ENCODE measurements around the gene IDUA. TPM values are rescaled to one million over a fixed set of nuclear protein-coding genes. Genes with fewer than 3 reads are reported as not detected.

Gene IDUA
- total and polyA plus RNA-seq, 10 of the 15 experiments (the other 5 are each of a cell fraction or from before 2014, with no cell fraction given), result 0.05 to 7.6 (median 1.4) TPM; not detected in 1

DNA sequence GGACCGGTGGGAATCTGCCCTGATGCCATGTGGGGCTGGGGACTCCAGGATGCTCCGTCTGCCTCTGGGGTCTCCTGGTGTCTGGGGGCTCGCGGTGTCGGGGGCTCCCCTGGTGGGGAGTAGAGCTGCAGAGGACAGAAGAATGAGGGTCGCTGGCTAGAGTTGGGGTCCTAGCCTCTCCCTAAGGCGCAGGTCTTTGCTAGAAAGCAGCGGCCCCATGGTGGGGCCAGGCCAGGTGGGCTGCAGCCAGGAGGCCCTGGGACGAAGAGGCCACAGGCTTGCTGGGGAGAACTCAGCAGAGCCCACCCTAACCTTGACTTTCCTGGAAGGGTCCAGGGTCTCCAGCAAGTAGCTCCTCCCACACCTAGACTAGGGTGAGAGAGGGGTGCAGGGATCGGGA, 46.0 kb downstream of the IDUA start:
- Histone ChIP-seq H3K79me2 (ENCODE audit: control insufficient read depth, insufficient read depth, low read length) (no peaks in the 10 kb centered on the region), H3K36me3 (ENCODE audit: control insufficient read depth in 2 of 2, insufficient read depth in 2 of 2, low read length in 1 of 2) (no peaks in the 10 kb centered on the region), H3K9me3 (replicated peaks; ENCODE audit: control insufficient read depth, insufficient read depth, low read length) (no peaks in the 10 kb centered on the region), H3K4me3 (no peak overlapping the region), H2AFZ (ENCODE audit: control insufficient read depth, low read depth, low read length) (no peak overlapping the region), H3K27me3 (replicated peaks in 1 of 2; ENCODE audit: control insufficient read depth in 2 of 2, insufficient read depth in 2 of 2, low read length in 1 of 2) (no peaks in the 10 kb centered on the region), H3K4me2 (ENCODE audit: control insufficient read depth, insufficient read depth) (no peak overlapping the region), H3K9ac (ENCODE audit: control insufficient read depth, insufficient read depth, low read length) (no peak overlapping the region), H3K4me1 (ENCODE audit: control insufficient read depth, insufficient read depth, low read length) (no peaks in the 10 kb centered on the region), H3K27ac (ENCODE audit: control insufficient read depth, insufficient read depth) (no peak overlapping the region), H4K20me1 (ENCODE audit: control insufficient read depth, insufficient read depth) (no peaks in the 10 kb centered on the region)
- in situ Hi-C loops (cut with MboI), result no loop called here
- ChIA-PET POLR2A (no interaction called here), CTCF (no interaction called here), RAD21 (ENCODE audit: unreplicated experiment) (no interaction called here), SMC1A (ENCODE audit: uncharacterized antibody, unreplicated experiment) (no interaction called here)
- FAIRE-seq (no peak), ATAC-seq (no peak), DNase-seq (ENCODE audit: low read depth, low spot score) (no peak)
- intact Hi-C loops (cut with micrococcal nuclease; ENCODE audit: unreplicated experiment), result no loop called here
- no TSS peak for BruUV-seq (replicated peaks)
- 42% methylated on average over 10 of the region's 10 CpGs for WGBS (ENCODE audit: insufficient coverage, insufficient replicate concordance, low lambda C conversion rate, missing lambda C conversion rate)
- TF ChIP-seq, protein P1, sequence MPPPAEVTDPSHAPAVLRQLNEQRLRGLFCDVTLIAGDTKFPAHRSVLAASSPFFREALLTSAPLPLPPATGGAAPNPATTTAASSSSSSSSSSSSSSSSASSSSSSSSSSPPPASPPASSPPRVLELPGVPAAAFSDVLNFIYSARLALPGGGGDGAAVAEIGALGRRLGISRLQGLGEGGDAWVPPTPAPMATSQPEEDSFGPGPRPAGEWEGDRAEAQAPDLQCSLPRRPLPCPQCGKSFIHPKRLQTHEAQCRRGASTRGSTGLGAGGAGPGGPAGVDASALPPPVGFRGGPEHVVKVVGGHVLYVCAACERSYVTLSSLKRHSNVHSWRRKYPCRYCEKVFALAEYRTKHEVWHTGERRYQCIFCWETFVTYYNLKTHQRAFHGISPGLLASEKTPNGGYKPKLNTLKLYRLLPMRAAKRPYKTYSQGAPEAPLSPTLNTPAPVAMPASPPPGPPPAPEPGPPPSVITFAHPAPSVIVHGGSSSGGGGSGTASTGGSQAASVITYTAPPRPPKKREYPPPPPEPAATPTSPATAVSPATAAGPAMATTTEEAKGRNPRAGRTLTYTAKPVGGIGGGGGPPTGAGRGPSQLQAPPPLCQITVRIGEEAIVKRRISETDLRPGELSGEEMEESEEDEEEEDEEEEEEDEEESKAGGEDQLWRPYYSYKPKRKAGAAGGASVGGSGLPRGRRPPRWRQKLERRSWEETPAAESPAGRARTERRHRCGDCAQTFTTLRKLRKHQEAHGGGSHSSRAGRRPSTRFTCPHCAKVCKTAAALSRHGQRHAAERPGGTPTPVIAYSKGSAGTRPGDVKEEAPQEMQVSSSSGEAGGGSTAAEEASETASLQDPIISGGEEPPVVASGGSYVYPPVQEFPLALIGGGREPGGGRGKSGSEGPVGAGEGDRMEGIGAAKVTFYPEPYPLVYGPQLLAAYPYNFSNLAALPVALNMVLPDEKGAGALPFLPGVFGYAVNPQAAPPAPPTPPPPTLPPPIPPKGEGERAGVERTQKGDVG (CRISPR knock-in tag; IDR thresholded peaks at IDR 0.05), result no peak
- no peak for TF ChIP-seq EGR1 (IDR thresholded peaks at IDR 0.05; ENCODE audit: borderline replicate concordance in 1 of 2, low read depth in 2 of 2, low read length in 2 of 2)
- no peak for TF ChIP-seq YBX1 (IDR thresholded peaks at IDR 0.05)
- no peak for TF ChIP-seq CHD1 (IDR thresholded peaks at IDR 0.05; ENCODE audit: low read depth, low read length)
- no peak for TF ChIP-seq KDM1A (IDR thresholded peaks at IDR 0.05; ENCODE audit: borderline replicate concordance)
- TF ChIP-seq, protein P2, sequence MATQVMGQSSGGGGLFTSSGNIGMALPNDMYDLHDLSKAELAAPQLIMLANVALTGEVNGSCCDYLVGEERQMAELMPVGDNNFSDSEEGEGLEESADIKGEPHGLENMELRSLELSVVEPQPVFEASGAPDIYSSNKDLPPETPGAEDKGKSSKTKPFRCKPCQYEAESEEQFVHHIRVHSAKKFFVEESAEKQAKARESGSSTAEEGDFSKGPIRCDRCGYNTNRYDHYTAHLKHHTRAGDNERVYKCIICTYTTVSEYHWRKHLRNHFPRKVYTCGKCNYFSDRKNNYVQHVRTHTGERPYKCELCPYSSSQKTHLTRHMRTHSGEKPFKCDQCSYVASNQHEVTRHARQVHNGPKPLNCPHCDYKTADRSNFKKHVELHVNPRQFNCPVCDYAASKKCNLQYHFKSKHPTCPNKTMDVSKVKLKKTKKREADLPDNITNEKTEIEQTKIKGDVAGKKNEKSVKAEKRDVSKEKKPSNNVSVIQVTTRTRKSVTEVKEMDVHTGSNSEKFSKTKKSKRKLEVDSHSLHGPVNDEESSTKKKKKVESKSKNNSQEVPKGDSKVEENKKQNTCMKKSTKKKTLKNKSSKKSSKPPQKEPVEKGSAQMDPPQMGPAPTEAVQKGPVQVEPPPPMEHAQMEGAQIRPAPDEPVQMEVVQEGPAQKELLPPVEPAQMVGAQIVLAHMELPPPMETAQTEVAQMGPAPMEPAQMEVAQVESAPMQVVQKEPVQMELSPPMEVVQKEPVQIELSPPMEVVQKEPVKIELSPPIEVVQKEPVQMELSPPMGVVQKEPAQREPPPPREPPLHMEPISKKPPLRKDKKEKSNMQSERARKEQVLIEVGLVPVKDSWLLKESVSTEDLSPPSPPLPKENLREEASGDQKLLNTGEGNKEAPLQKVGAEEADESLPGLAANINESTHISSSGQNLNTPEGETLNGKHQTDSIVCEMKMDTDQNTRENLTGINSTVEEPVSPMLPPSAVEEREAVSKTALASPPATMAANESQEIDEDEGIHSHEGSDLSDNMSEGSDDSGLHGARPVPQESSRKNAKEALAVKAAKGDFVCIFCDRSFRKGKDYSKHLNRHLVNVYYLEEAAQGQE (IDR thresholded peaks at IDR 0.05; ENCODE audit: low read depth, low read length), result no peak
- no peak for TF ChIP-seq SIX5 (IDR thresholded peaks at IDR 0.05; ENCODE audit: low read depth, low read length, severe bottlenecking)
- TF ChIP-seq TCF3 (IDR thresholded peaks at IDR 0.05; ENCODE audit: borderline replicate concordance, insufficient read depth, low read depth, low read length), result no peak
- TF ChIP-seq, protein P3, sequence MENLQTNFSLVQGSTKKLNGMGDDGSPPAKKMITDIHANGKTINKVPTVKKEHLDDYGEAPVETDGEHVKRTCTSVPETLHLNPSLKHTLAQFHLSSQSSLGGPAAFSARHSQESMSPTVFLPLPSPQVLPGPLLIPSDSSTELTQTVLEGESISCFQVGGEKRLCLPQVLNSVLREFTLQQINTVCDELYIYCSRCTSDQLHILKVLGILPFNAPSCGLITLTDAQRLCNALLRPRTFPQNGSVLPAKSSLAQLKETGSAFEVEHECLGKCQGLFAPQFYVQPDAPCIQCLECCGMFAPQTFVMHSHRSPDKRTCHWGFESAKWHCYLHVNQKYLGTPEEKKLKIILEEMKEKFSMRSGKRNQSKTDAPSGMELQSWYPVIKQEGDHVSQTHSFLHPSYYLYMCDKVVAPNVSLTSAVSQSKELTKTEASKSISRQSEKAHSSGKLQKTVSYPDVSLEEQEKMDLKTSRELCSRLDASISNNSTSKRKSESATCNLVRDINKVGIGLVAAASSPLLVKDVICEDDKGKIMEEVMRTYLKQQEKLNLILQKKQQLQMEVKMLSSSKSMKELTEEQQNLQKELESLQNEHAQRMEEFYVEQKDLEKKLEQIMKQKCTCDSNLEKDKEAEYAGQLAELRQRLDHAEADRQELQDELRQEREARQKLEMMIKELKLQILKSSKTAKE (IDR thresholded peaks at IDR 0.05; ENCODE audit: low read depth, poor library complexity, severe bottlenecking), result no peak
- no peak for TF ChIP-seq STAT1 (conservative IDR thresholded peaks at IDR 0.05)
- TF ChIP-seq CBX5 (IDR thresholded peaks at IDR 0.05; ENCODE audit: low read depth), result no peak
- no peak for TF ChIP-seq ZSCAN29 (IDR thresholded peaks at IDR 0.05)
- TF ChIP-seq MEF2A (IDR thresholded peaks at IDR 0.05; ENCODE audit: insufficient read depth, low read depth, low read length), result no peak
- no peak for TF ChIP-seq MXI1 (IDR thresholded peaks at IDR 0.05; ENCODE audit: low read depth, low read length)
- TF ChIP-seq NFXL1 (IDR thresholded peaks at IDR 0.05; ENCODE audit: borderline replicate concordance), result no peak
- TF ChIP-seq EZH2 (IDR thresholded peaks at IDR 0.05; ENCODE audit: borderline replicate concordance, control insufficient read depth, low read depth, low read length), result no peak

All from GM12878 (cell line).